Stimulated activated CD8-positive, alpha-beta memory T cell treated with anti-CD3 and anti-CD28 coated beads, Interleukin-4, amount 100 ng/mL, for 24 hours (primary cell): Measurements from ENCODE around the gene SCYGR4.
"Not testable (repeated sequence)": the region's sequence is repeated elsewhere in the genome, so short reads cannot be mapped to it uniquely, and the experiment has no call there.

Experiments used
- DNase-seq: peaks from one replicate; pipeline ENCODE4 v3.0.0-alpha.2; 2020; ENCODE audit warnings: low read depth

Gene SCYGR4

DNA sequence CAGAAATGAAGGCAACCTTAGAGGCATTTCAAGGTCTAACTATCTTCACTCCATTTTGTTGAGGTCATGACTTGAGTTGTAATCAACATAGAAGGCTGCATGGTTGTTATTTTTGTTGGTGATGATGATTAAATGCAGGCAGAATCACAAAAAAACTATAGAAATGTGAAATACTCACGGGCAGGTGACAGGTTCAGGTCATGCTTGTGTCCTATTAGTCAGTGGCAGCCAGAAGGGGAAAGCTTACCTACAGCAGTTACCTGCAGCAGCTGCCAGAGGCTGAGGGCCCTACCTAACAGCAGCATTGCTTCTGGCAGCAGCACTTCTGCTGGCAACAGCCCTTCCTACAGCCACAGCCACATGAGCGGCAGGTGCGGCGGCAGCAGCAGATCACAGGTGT, 3.1 kb upstream of the SCYGR4 start:
- no peak for DNase-seq

DNA sequence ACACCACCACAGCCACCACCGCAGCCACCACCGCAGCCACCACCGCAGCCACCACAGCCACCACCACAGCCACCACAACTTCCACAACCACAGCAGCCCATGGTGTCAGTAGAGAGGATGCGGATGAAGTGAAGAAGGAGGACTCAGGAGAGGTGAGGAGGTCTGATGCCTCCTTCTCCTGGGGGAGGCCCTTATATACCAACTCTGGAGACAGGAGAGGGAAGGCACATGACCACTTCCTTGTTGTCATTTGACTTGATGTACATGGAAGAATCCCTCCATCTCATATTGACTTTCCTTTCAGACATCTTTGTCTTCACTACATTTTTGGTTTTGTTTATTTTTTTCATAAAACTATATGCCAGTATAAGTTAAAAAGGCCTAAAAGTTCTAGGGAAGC, 2.6 kb upstream of the SCYGR4 start, which contains the start of gene SCYGR3:
Gene SCYGR3, minus strand, starts transcription at position 101 of the 400 bp plus-strand sequence. Its CDS starts 0 bp downstream, at position 101.
- no peak for DNase-seq

DNA sequence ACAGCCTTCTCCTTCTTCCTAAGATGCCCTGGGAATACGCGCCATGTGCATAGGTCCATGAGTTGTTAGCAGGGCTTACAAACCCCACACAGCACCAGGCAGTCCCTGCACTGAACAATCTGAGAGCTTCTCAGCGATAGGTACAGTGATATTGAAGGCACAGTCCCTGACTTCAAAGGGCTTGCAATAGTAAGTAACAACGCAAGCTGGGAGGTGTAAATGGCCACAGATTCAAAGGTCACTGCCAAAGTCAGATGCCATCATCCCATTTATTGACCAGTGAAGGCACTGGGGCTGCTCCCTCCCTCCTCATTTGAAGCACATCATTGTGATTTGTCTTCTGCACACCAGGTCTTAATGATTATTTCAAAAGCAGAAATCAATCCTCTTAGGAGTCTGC, 2.1 kb upstream of the SCYGR4 start:
- no peak for DNase-seq

DNA sequence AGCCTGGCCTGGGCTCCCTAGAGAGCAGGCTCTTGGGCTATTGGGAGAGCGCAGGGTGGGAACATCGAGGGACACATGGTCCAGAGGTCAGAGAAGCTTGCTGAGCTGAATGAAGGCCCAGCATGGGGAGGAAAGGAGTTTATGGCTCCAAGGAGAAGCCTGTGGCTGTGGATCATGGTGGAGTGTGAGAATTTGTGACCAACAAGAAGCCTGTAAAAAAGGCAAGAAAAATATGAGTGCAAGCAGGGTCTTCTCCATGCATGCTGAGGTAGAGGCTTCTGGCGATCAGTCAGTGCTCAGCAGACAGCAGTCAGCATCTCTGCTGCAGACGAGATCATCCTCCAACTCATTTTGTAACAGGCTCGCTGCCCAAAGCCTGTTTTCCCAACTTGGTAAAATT, 1.4 kb upstream of the SCYGR4 start:
- DNase-seq, result no peak

DNA sequence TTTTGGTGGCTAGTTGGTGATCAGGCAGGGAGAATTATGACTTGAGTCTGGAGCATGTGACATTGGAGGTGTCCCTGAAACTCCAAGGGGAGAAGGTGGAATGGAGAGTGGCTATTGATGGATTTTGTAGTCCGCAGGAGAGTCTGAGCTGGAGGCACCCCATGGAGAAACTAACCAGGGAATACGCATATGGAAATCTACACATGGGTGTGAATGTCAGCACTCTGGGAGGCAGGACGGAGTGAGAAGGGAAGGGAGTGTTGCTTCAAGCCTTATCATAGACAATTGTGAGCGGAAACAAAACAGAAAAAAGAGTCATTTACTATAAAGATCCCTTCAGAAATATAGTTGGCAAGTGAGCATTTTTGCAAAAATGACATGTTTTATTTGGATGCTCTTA, 667 bp upstream of the SCYGR4 start:
- DNase-seq, result no peak

DNA sequence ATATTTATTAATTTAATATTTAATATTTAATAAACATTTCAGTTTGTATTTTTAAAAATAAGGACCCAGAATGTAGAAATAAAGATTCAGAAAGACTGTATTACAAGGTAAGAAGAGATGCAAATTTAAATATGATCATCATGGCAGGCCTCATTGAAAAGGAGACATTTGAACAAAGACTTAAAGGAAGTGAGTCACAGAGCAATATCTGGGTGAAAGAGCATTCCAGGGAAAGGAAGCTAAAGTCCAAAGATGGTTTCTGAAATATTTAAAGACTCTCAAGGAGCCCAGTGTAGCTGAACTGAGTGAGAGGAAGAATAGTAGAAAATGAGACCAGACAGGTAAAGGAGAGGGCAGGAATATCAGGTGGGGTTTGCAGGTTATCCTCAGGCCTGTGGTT, 5.9 kb downstream of the SCYGR4 start:
- no peak for DNase-seq

DNA sequence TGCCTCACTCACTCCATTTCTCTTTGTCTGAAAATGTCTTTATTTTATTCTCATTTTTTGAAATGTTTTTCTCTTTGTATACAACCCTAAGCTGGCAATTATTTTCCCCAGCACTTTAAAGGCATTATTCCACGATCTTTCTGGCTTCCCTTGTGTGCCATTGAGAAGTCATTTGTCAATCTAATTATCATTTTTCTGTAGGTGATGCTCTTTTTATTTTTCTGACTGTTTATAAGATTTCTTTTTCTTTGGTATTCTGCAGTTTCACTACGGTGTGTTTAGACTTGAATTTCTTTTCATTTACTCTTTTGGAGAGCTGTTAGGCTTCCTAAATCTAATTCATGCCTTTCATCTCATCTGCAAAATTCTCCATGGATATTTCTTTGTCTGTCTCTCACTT, 8.1 kb downstream of the SCYGR4 start:
- DNase-seq, result no peak

DNA sequence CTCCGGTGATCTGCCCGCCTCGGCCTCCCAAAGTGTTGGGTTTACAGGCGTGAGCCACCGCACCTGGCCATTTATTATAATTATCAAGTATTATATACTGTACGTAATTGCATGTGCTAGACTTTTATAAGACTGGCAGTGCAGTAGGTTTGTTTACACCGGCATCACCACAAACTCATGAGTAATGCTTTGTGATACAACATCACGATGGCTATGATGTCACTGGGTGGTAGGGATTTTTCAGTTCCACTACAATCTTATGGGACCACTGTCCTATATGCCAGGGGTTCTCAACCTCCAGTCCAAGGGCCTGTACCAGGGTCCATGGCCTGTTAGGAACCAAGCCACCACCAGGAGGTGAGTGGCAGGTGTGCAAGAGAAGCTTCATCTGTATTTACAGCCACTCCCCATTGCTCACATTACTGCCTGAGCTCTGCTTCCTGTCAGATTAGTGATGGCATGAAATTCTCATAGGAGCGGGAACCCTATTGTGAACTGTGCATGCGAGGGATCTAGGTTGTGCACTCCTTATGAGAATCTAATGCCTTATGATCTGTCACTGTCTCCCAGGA, 9.4 kb downstream of the SCYGR4 start:
- no peak for DNase-seq

DNA sequence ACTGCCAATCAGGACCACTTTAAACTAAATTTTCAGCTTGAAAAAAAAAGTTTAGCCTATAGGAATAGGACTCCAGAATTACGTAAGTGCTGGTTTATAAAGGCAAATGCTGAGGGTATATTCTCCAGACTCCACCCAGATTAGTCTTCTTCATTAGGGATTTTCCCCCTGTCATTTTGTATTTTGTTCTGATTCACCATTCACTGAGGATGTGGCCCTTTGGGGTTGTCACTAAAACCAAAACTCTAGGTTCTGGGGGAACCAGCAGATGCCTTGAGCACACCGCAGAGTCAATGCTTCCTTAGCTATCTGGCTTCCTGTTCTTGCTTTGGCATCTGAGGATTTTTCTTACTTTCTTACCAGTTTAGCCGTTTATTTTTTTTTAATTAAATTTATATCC, 10.5 kb downstream of the SCYGR4 start:
- DNase-seq, result no peak

DNA sequence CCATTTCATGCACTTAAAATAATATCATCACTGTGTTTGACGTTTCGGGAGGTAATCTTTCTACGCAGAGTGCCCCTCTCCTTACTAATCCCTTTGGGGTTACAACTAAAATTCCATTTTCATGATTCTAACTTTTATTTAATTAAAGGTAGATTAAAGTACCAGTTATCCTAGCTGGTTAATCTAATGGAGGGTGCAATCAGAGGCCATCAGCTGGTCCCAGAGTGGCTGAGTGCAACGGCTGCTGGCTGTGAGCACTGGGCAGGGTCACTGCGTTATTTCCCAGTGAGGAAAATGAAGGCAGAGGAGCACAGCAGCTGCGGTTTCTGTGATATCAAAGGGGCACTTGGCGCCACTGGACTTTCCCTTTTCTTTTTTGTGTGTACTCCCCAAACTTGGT, 12.1 kb downstream of the SCYGR4 start:
- no peak for DNase-seq

DNA sequence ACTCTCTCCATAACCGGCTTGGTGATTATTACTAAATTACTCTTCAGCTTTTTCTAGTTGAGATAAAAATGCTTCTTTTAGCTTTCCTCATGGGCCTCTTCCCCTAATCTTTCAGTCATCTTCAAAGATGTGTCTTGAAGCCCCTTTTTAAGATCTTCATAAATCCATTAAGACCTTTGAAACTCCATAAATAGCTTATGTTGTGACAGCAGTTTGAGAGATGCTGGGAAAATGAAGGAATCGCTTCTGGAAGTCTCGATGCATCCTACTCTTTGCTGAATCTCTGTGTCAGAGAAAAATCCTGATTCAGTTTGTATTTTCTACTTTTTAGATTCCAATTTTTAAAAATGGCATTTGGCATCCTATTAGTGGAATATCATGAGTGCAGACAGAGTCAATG, 13.0 kb downstream of the SCYGR4 start:
- DNase-seq, result no peak

DNA sequence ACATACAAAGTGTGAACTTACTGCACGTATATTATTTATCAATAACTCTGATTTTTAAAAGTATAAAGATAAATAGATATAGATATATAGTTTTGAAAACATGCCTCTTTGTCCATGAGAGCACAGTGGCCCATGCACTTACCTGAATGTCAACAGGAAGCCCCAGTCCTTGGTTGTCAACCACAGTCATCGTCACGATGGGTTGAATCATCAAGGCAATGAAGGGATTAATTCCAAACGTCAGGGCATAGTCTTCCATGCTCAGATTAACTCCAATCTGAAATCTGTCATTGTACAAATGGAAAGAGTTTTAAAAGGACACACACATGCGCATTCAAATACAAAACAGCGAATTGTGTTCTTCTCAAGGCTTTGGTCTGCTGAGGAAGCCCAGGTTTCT, 15.5 kb downstream of the SCYGR4 start:
- DNase-seq, result no peak

DNA sequence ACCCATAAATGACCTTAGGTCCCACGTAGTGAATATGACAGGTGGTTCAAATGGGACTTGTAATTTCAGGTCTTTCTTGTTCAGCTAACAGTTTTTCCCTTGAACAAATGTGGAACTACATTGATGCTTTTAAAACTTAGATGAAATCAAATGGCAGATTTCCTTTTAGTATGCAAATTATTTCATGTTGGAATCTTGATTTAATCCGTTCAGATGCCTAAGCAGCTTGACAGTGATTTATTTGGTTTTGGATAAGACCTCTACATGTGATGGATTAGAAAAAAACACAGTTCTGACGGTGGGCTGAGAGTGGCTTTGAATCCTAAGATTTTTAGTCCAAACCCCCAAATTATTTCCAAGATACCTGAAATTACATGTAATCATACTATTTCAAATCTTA, 16.9 kb downstream of the SCYGR4 start:
- no peak for DNase-seq

DNA sequence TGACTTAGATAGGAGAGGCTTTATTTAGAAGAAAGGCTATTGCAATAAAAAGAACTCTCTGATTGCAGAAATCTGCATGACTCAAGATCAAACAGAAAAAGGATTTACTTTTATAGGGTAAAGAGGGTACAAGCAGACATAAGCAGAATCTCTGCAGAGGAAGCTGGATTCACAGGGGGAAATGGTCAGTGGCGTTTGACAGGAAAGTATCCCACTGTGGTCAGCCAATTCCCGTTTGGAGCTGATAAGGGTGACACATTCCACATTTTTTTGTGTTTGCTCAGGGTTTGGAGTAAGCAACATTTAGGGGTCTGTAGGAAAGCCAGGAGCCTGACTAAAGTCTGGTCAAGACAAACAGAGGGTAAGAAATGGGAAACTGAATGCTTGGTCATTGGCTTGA, 25.4 kb downstream of the SCYGR4 start:
- DNase-seq, result no peak

DNA sequence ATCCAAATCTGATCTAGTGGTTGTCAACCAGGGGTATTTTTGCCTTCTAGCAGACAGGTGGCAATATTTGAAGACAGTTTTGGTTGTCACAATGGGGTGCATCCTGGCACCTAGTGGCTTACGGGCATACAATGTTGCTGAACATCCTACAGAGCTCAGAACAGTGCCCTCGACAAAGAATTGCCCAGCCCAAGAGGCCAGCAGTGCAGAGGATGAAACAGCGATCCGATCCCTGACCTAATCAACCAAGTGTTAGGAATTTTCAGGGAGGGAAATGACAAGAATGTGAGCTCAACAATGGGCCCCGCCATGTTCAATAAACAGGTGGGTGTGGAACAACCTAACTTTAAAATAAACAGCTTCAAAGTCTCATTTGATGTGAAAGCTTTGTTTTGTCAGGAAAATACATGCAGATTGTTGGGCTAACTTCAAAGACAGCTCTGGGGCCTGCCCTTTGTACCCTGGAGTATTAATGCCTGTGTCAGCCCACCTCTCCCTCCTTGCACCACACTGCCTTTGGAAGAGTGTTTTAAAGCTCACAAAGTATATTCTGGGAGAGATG, 26.8 kb downstream of the SCYGR4 start:
- DNase-seq, result no peak

DNA sequence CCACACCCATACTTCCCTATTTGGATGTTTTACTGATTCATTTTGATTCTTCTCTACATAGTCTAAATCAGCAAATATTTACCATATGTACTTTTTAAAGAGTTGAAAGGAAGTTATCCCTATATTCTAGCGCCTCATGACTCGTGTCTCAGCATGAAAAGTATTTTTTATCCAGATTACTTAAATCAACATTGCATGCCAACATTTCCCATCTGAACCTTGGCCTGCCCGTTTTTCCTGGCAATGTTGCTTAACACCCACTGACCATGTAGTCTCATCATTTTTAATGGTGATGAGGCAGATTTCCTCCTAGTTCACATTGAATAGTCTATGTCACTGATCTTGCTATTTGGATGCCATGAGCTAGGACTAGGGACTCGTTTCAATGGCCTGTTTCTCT, 36.1 kb downstream of the SCYGR4 start:
- no peak for DNase-seq

DNA sequence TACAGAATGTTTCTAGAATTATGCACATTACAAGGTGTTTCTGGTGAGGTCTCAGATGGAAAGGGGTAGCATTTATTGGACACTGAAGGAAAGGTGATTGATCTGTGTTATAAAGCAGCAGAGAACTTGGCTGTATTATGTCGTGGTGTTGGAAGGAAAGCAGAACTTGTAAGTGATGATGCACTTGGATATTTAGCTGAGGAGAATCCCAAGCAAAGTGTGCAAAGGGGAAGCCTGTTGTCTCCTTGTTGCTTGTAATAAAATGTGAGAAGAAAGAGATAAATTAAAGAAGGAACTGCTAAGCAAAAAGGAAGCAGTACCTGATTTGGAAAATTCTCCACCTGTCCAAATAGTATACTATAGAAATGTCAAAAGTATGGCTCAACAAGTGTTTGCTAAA, 37.1 kb downstream of the SCYGR4 start:
- DNase-seq, result no peak

DNA sequence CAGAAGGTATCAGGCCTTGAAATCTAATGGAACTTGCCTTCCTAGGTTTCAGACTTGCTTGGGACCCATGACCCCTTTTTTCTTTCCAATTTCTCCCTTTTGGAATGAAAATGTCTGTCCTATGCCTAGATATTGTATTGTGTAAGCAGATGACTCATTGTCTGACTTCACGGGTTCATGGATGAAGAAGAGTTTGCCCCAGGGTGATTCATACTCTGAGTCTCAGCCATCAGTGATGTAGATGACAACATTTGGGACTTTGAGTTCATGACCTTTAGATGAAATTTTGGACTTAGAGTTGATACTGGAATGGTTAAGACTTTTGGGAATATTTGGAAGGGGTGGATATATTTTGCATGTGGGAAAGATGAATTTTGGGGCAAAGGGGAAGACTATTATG, 38.2 kb downstream of the SCYGR4 start:
- DNase-seq, result no peak

DNA sequence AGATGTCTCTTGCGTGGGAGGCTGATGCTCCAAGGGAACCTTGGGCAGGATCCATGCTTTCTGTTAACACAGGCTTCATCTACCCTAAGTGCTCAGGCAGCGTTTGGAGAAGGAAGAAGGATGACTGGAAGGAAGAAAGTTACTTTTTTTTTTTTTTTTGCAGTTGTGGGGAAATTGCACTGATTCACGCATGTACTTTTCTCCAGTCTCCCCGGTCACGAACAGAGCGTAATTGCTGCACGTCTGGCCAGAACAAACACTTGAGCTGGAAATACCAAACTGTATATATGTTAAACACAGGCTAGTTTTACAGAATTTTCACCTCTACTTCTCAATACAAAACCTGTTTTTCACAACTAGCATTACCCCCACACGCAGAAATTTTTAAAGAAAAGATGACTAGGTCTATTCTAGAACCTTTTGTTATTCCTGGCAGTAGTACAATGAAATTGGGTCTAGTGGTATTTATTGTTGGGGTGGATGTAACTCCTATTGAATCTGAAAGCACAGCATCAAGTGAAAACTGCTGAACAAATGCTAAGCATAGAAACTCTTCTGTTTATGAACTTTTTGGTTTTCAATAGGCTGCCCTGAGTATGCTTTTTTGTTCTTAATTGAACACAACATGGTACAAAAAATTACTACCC, 40.0 kb downstream of the SCYGR4 start:
- no peak for DNase-seq

DNA sequence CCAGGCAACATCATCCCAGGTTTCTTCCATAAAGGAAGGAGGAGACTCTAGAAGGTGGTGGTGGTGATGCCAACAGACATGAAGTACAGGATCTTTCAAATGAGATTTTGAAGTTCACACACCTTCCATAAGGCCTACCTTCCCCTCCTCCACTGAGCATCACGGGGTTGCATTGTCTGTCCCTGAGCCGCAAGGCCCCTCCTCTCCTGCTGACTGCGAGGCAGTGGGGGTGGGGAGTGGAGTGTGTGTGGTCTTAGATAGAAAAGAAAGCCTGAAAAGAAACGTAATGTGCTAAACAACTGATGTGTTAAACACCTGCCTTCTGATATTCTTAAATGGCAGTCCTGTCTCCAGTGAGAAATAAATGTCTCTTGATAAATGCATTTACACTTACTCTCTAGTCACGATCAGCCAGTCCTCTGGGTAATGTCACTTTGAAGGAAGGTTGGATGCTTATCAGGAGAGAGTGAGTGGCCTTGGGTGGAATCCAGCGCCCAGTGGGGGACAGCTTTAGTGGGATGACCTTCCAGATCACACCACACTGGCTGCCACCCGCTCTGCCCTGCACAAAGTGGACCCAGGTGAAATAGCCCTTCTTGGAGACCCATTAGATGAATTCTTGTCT, 43.8 kb downstream of the SCYGR4 start:
- no peak for DNase-seq

DNA sequence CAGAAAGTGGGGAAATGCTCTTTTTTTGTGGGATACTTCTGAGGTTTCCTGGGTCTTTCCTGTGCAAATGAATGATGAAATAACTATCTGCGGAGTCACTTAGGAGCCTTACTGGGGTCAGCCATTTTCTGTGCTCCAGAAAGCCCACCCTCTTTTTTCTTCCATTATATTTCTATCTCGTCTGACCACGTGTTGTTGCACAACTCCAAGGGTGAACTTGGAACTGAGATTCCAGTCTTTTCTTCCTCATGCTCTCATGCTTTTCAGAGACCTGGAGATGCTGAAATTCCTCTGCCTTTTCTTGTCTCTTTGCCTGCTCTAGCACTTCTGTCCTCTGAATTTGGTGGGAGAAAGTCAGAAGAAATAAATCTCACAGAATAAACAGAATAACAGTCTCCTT, 44.5 kb downstream of the SCYGR4 start:
- no peak for DNase-seq

DNA sequence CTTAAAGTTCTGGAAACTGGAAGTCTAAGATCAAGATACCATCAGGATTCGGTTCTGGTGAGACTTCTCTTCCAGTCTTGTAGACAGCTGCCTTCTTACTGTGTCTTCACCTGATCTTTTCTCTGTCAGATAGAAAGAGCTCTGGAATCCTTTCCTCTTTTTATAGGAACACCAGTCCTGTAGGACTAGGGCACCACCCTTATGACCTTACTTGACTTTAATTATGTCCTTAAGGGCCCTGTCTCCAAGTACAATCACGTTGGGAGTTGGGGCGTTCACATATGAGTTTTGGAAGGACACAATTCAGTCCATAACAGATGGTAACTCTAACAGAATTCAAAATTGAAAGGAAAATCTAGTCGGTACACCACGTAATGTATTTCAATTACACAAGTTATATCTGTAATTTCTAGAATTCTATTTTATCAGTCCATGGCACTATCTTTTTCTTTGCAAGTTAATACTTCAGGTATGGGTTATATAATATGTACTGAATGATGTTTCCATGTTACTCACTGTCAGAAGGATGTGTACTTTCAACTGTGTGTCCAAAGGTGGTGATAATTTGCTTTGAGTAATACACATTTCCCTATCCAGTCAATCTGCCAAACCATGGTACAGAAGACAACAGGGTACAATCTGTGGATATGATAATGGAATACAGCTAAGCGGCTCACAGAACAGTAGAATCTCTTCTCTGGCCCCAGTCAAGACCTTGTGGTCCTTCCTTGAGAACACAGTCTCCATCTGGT, 48.1 kb downstream of the SCYGR4 start:
- DNase-seq, result no peak

DNA sequence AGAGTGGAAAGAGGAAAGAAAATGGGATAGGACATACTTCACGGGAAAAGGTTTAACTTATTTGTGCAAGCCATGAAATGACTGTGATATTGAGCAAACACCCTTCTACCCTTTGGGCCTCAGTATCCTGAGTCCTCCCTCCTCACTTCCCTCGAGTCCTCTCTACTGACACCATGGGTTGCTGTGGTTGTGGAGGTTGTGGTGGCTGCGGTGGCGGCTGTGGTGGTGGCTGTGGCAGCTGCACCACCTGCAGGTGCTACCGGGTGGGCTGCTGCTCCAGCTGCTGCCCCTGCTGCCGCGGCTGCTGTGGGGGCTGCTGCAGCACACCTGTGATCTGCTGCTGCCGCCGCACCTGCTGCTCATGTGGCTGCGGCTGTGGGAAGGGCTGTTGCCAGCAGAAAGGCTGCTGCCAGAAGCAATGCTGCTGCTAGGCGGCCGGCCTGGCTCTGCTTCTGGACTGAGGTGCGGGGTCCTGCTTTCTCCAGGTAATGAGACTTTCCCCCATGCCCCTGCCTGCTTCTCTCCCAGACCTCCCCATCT, 49.4 kb downstream of the SCYGR4 start, which contains the start of gene SCYGR5:
Gene SCYGR5, plus strand, starts transcription at position 174 of the 540 bp plus-strand sequence. Its CDS starts 0 bp downstream, at position 174.
- DNase-seq, result not testable (repeated sequence)
